Eye (tissue), 1 donor: Measurements from ENCODE around the gene MRPL58.

Experiments
- DNase-seq: peaks from one replicate; pipeline ENCODE4 v3.0.0-alpha.2; 2015

Gene MRPL58

GRCh38 chr17:75048249-75048878 lies 35.9 kb downstream of the MRPL58 start:
- DNase-seq, result no peak

GRCh38 chr17:75049057-75049456 lies 36.6 kb downstream of the MRPL58 start:
- no peak for DNase-seq

GRCh38 chr17:75049706-75050105 lies 37.2 kb downstream of the MRPL58 start:
- no peak for DNase-seq

- DNase-seq, result no peak
These were observed 39.5 kb downstream of the MRPL58 start for GRCh38 chr17:75051941-75052340.

- DNase-seq, result peak; percentile 56
These were observed 47.2 kb downstream of the MRPL58 start for GRCh38 chr17:75059369-75060345.

- no peak for DNase-seq
These were observed 48.1 kb downstream of the MRPL58 start for GRCh38 chr17:75060434-75061054.

- no peak for DNase-seq
These were observed 48.6 kb downstream of the MRPL58 start for GRCh38 chr17:75061055-75061438.

- no peak for DNase-seq
These were observed 49.1 kb downstream of the MRPL58 start for GRCh38 chr17:75061618-75062017.

GRCh38 chr17:75063201-75063600 lies 50.7 kb downstream of the MRPL58 start:
- no peak for DNase-seq

- DNase-seq, result no peak
These were observed 51.2 kb downstream of the MRPL58 start for GRCh38 chr17:75063626-75064025.

GRCh38 chr17:75064040-75064439 lies 51.6 kb downstream of the MRPL58 start:
- DNase-seq, result no peak

- DNase-seq, result no peak
These were observed 52.0 kb downstream of the MRPL58 start for GRCh38 chr17:75064460-75064859.

- DNase-seq, result no peak
These were observed 52.5 kb downstream of the MRPL58 start for GRCh38 chr17:75064867-75065561.

GRCh38 chr17:75065562-75066151 lies 53.2 kb downstream of the MRPL58 start:
- no peak for DNase-seq

GRCh38 chr17:75067856-75068255 lies 55.4 kb downstream of the MRPL58 start:
- no peak for DNase-seq

GRCh38 chr17:75068750-75069149 lies 56.3 kb downstream of the MRPL58 start:
- no peak for DNase-seq

GRCh38 chr17:75069783-75070182 lies 57.3 kb downstream of the MRPL58 start:
- no peak for DNase-seq
